Osteoblast (primary cell): ENCODE results near the gene ARSK. TPM values are rescaled to one million over a fixed set of nuclear protein-coding genes. Genes with fewer than 3 reads are reported as not detected.

Experiments used
- DNase-seq: peaks from one replicate; pipeline ENCODE4 v3.0.0; 2011; ENCODE audit warnings: low spot score, mixed read lengths; ENCODE audit not compliant: insufficient read length; ENCODE audit errors: missing footprints
- H2AFZ ChIP-seq: 2 replicates; pipeline ENCODE4 v1.6.0; 2011; ENCODE audit warnings: mild to moderate bottlenecking, low read length
- H3K27ac ChIP-seq: 2 replicates; pipeline ENCODE4 v1.5.1; 2011; ENCODE audit warnings: mild to moderate bottlenecking, low read depth, low read length, moderate library complexity
- H3K27me3 ChIP-seq: 2 replicates; pipeline ENCODE4 v1.6.0; 2012; ENCODE audit warnings: mild to moderate bottlenecking, control low read depth, inconsistent platforms, low read length, moderate library complexity; ENCODE audit not compliant: insufficient read depth
- H3K36me3 ChIP-seq: 2 replicates; pipeline ENCODE4 v1.5.1; 2011; ENCODE audit warnings: mild to moderate bottlenecking, low read length, control low read depth, moderate library complexity; ENCODE audit not compliant: insufficient read depth
- H3K4me1 ChIP-seq: 2 replicates; pipeline ENCODE4 v1.5.1; 2011; ENCODE audit warnings: mild to moderate bottlenecking, low read length, control low read depth, moderate library complexity; ENCODE audit not compliant: insufficient read depth
- H3K4me2 ChIP-seq: 2 replicates; pipeline ENCODE4 v1.6.0; 2011; ENCODE audit warnings: mild to moderate bottlenecking, low read length; ENCODE audit not compliant: insufficient read depth
- H3K4me3 ChIP-seq: fragments of 200-600 bp; sonication (generic); 3 replicates; pipeline ENCODE4 v1.5.1; 2012; ENCODE audit warnings: mild to moderate bottlenecking, low read length, inconsistent platforms; ENCODE audit not compliant: insufficient read depth
- H3K79me2 ChIP-seq: 2 replicates; pipeline ENCODE4 v1.6.0; 2012; ENCODE audit warnings: mild to moderate bottlenecking, low read length, control low read depth, inconsistent platforms; ENCODE audit not compliant: insufficient read depth
- H3K9me3 ChIP-seq: 2 replicates; pipeline ENCODE4 v1.5.1; 2011; ENCODE audit warnings: low read depth, low read length, control low read depth
- H4K20me1 ChIP-seq: 2 replicates; pipeline ENCODE4 v1.6.0; 2012; ENCODE audit warnings: mild to moderate bottlenecking, low read length, control low read depth; ENCODE audit not compliant: insufficient read depth
- CTCF ChIP-seq: IDR thresholded peaks from 2 replicates; pipeline ENCODE4 v1.5.1; 2011; ENCODE audit warnings: mild to moderate bottlenecking, low read depth, low read length, moderate library complexity; ENCODE audit errors: extremely low read depth
- total RNA-seq: library from RNA; depleted of rRNA; stranded (reverse); fragments of >200 nt; gene quantifications from 2 replicates; pipeline ENCODE4 v1.2.3, GENCODE V29; 2012

The ARSK gene
- total RNA-seq, 1 donor, result 10.5 TPM

GRCh38 chr5:95609711-95610110, 54.8 kb downstream of the ARSK start:
- TF ChIP-seq CTCF, result no peak
- H3K9me3 ChIP-seq, result no peaks in the 10 kb centered on the region
- H3K27me3 ChIP-seq, result no peaks in the 10 kb centered on the region
- H3K27ac ChIP-seq, result no peak overlapping the region
- no peak overlapping the region for H2AFZ ChIP-seq
- H3K4me2 ChIP-seq, result no peak overlapping the region
- H4K20me1 ChIP-seq, result no peaks in the 10 kb centered on the region
- H3K79me2 ChIP-seq, result no peaks in the 10 kb centered on the region
- H3K4me1 ChIP-seq, result no peaks in the 10 kb centered on the region
- H3K36me3 ChIP-seq, result no peaks in the 10 kb centered on the region
- no peak for DNase-seq
- H3K4me3 ChIP-seq, result no peak overlapping the region

GRCh38 chr5:95610546-95610945, 55.6 kb downstream of the ARSK start:
- Histone ChIP-seq H3K27me3 (no peaks in the 10 kb centered on the region), H3K4me2 (no peak overlapping the region), H3K9me3 (no peaks in the 10 kb centered on the region), H3K79me2 (no peaks in the 10 kb centered on the region), H3K36me3 (no peaks in the 10 kb centered on the region), H4K20me1 (no peaks in the 10 kb centered on the region), H2AFZ (no peak overlapping the region), H3K4me3 (no peak overlapping the region), H3K4me1 (no peaks in the 10 kb centered on the region), H3K27ac (no peak overlapping the region)
- DNase-seq, result no peak
- TF ChIP-seq CTCF, result no peak

GRCh38 chr5:95611396-95611795, 56.5 kb downstream of the ARSK start:
- Histone ChIP-seq H3K9me3 (no peaks in the 10 kb centered on the region), H3K27me3 (no peaks in the 10 kb centered on the region), H3K4me3 (no peak overlapping the region), H3K4me2 (no peak overlapping the region), H3K79me2 (no peaks in the 10 kb centered on the region), H3K4me1 (peaks cover 3% of the 10 kb centered on the region), H4K20me1 (no peaks in the 10 kb centered on the region), H2AFZ (no peak overlapping the region), H3K36me3 (no peaks in the 10 kb centered on the region), H3K27ac (no peak overlapping the region)
- no peak for TF ChIP-seq CTCF
- DNase-seq, result no peak

GRCh38 chr5:95613514-95613913, 58.6 kb downstream of the ARSK start:
- TF ChIP-seq CTCF, result no peak
- Histone ChIP-seq H3K4me1 (peaks cover 11% of the 10 kb centered on the region), H4K20me1 (no peaks in the 10 kb centered on the region)

More at GRCh38 chr5:95613514-95613913, 58.6 kb downstream of the ARSK start:
- H3K4me2 ChIP-seq, result no peak overlapping the region
- no peak for DNase-seq
- no peak overlapping the region for H3K27ac ChIP-seq
- H3K79me2 ChIP-seq, result no peaks in the 10 kb centered on the region
- H3K4me3 ChIP-seq, result no peak overlapping the region
- H3K36me3 ChIP-seq, result no peaks in the 10 kb centered on the region
- H2AFZ ChIP-seq, result no peak overlapping the region
- H3K27me3 ChIP-seq, result no peaks in the 10 kb centered on the region
- H3K9me3 ChIP-seq, result no peaks in the 10 kb centered on the region
